Endothelial cell of umbilical vein (primary cell): ENCODE measurements around the gene AKAP13. TPM values are rescaled to one million over a fixed set of nuclear protein-coding genes. Genes with fewer than 3 reads are reported as not detected.

Source experiments
- BruUV-seq: library from RNA; stranded (reverse); fragments of 400-500 nt; replicated peaks from 2 replicates; lab custom pipeline; 2021; lab: Mats Ljungman, UMichigan
- CTCF ChIA-PET: fragments of 300-600, 350-600 bp; sonication (Branson Sonifier 250); formaldehyde crosslinking; loops from one replicate; lab custom pipeline; 2021; ENCODE audit warnings: antibody characterized with exemption, inconsistent platforms; lab: Charles Lee
- POLR2A ChIA-PET: fragments of 300-600, 350-600 bp; sonication (Branson Sonifier 250); formaldehyde crosslinking; loops from one replicate; lab custom pipeline; 2021; ENCODE audit warnings: antibody characterized with exemption, inconsistent platforms; lab: Charles Lee
- DNase-seq: peaks from one replicate; pipeline ENCODE4 v3.0.0-alpha.2; 2011; ENCODE audit warnings: low read depth, low spot score
- FAIRE-seq: peaks from 2 replicates; lab custom pipeline; 2011; peaks lifted over from hg19 to GRCh38; lab: Jason Lieb, UNC
- H2AFZ ChIP-seq: 2 replicates; pipeline ENCODE4 v1.6.0; 2012; ENCODE audit warnings: low read depth, low read length, control low read depth, inconsistent platforms
- H3K27ac ChIP-seq: 2 replicates; pipeline ENCODE4 v1.5.1; 2011; ENCODE audit warnings: low read depth, mild to moderate bottlenecking, control low read depth, low read length, moderate library complexity; ENCODE audit not compliant: insufficient read depth
- H3K27me3 ChIP-seq, 2 experiments: 2 replicates each; pipeline versions ENCODE4 v1.6.0 to v1.6.1; 2011; ENCODE audit warnings: low read length in 2 of 2, mixed read lengths in 1 of 2; ENCODE audit not compliant: control insufficient read depth in 2 of 2, insufficient read depth in 2 of 2
- H3K36me3 ChIP-seq, 2 experiments: 2 replicates in 1 of 2; 3 replicates in 1 of 2; pipeline ENCODE4 v1.5.1; 2011; ENCODE audit warnings: low read length in 2 of 2, mild to moderate bottlenecking in 1 of 2, moderate library complexity in 1 of 2; ENCODE audit not compliant: control insufficient read depth in 2 of 2, insufficient read depth in 2 of 2; ENCODE audit errors: extremely low read depth in 1 of 2
- H3K4me1 ChIP-seq: 3 replicates; pipeline ENCODE4 v1.5.1; 2011; ENCODE audit warnings: mild to moderate bottlenecking, low read length; ENCODE audit not compliant: control insufficient read depth, insufficient read depth; ENCODE audit errors: extremely low read depth
- H3K4me2 ChIP-seq: 2 replicates; pipeline ENCODE4 v1.6.1; 2011; ENCODE audit warnings: low read length, control low read depth, mixed read lengths; ENCODE audit not compliant: insufficient read depth
- H3K4me3 ChIP-seq, 3 experiments: fragments of 200-600 bp in 1 of 3; sonication (generic), shearing (Covaris generic) in 1 of 3; replicated peaks in 1 of 3; 2 replicates each; pipeline ENCODE4 v1.5.1; 2011 to 2016; ENCODE audit warnings: control low read depth in 3 of 3, low read length in 3 of 3, mild to moderate bottlenecking in 2 of 3, inconsistent platforms in 1 of 3, low read depth in 1 of 3, moderate library complexity in 1 of 3; ENCODE audit not compliant: insufficient read depth in 1 of 3
- H3K79me2 ChIP-seq: 2 replicates; pipeline ENCODE4 v1.6.0; 2012; ENCODE audit warnings: low read length, inconsistent platforms; ENCODE audit not compliant: control insufficient read depth, insufficient read depth
- H3K9ac ChIP-seq: replicated peaks from 2 replicates; pipeline ENCODE3; 2011; ENCODE audit warnings: low read length, control low read depth; ENCODE audit not compliant: insufficient read depth; ENCODE audit errors: extremely low read depth
- H3K9me1 ChIP-seq: replicated peaks from 3 replicates; pipeline ENCODE4 v1.6.0; 2011; ENCODE audit warnings: mild to moderate bottlenecking, low read length; ENCODE audit not compliant: control insufficient read depth, insufficient read depth; ENCODE audit errors: extremely low read depth
- H3K9me3 ChIP-seq: replicated peaks from 2 replicates; pipeline ENCODE4 v1.5.1; 2012; ENCODE audit warnings: low read length, inconsistent platforms; ENCODE audit not compliant: control insufficient read depth, insufficient read depth
- H4K20me1 ChIP-seq: replicated peaks from 2 replicates; pipeline ENCODE3; 2011; ENCODE audit warnings: mild to moderate bottlenecking, low read length; ENCODE audit not compliant: control insufficient read depth, insufficient read depth; ENCODE audit errors: extremely low read depth
- EZH2 ChIP-seq: IDR thresholded peaks from 2 replicates; pipeline ENCODE4 v1.6.1; 2012; ENCODE audit warnings: borderline replicate concordance, low read depth, mild to moderate bottlenecking, moderate library complexity, low read length, inconsistent platforms; ENCODE audit not compliant: severe bottlenecking
- FOS ChIP-seq: IDR thresholded peaks from 2 replicates; pipeline ENCODE4 v1.6.1; 2011; ENCODE audit warnings: mild to moderate bottlenecking, low read length, moderate library complexity, borderline replicate concordance; ENCODE audit not compliant: insufficient read depth
- GATA2 ChIP-seq: IDR thresholded peaks from 2 replicates; pipeline ENCODE4 v1.7.0; 2011; ENCODE audit warnings: low read depth, mild to moderate bottlenecking, moderate library complexity, mixed read lengths, low read length; ENCODE audit not compliant: insufficient read length, insufficient read depth
- JUN ChIP-seq: IDR thresholded peaks from 2 replicates; pipeline ENCODE4 v1.6.1; 2011; ENCODE audit warnings: borderline replicate concordance, low read depth; ENCODE audit not compliant: insufficient read length, insufficient read depth
- MYC ChIP-seq: IDR thresholded peaks from one replicate; pipeline ENCODE4 v1.6.1; 2011; ENCODE audit warnings: mild to moderate bottlenecking, low read depth, low read length
- POLR2A ChIP-seq: IDR thresholded peaks from 2 replicates; pipeline ENCODE4 v1.6.1; 2012; ENCODE audit warnings: low read depth, mild to moderate bottlenecking, control low read depth, low read length
- POLR2AphosphoS5 ChIP-seq: IDR thresholded peaks from 2 replicates; pipeline ENCODE4 v1.6.1; 2012; ENCODE audit warnings: low read depth, mild to moderate bottlenecking, control low read depth, low read length, moderate library complexity; ENCODE audit not compliant: insufficient read depth
- dilution Hi-C: fragments of 300-500 bp; cut with MboI; formaldehyde crosslinking; loops from one replicate; pipeline ENCODE4 v1.15.0; 2019; ENCODE audit warnings: low sequenced_read_pairs; ENCODE audit not compliant: extremely low pct_ligation_motif_present
- intact Hi-C: fragments of 100-400 bp; cut with micrococcal nuclease; formaldehyde crosslinking; loops from one replicate; pipeline ENCODE4 v1.10.0; 2022
- polyA plus RNA-seq, 4 experiments: library from polyadenylated mRNA; depleted of rRNA in 3 of 4; stranded (reverse) in 3 of 4; unstranded in 1 of 4; fragments of >200 nt; gene quantifications; 2 replicates each; pipeline versions ENCODE4 v1.2.1 to v1.2.3, GENCODE V29; 2011 to 2012; ENCODE audit warnings: missing spikeins in 1 of 4
- total RNA-seq: library from RNA; stranded (reverse); gene quantifications from 2 replicates; pipeline ENCODE4 v1.2.3, GENCODE V29; 2021
- TF ChIP-seq, protein P1 (sequence below): IDR thresholded peaks from 2 replicates; pipeline ENCODE4 v1.6.1; 2011; ENCODE audit not compliant: insufficient read depth, insufficient read length
- TF ChIP-seq, protein P2 (sequence below), 2 donors: IDR thresholded peaks; 1 replicate in 1 of 2; 2 replicates in 1 of 2; pipeline ENCODE4 v1.5.1; 2011; ENCODE audit warnings: low read length in 2 of 2, mild to moderate bottlenecking in 2 of 2, moderate library complexity in 2 of 2, control low read depth in 1 of 2, inconsistent platforms in 1 of 2, low read depth in 1 of 2; ENCODE audit not compliant: insufficient read depth in 1 of 2; ENCODE audit errors: extremely low read depth in 1 of 2

Gene AKAP13
- total and polyA plus RNA-seq, 2 donors (not counting 3 experiments of a cell fraction or from before 2014, with no cell fraction given): 22.8 to 87.8 TPM

DNA sequence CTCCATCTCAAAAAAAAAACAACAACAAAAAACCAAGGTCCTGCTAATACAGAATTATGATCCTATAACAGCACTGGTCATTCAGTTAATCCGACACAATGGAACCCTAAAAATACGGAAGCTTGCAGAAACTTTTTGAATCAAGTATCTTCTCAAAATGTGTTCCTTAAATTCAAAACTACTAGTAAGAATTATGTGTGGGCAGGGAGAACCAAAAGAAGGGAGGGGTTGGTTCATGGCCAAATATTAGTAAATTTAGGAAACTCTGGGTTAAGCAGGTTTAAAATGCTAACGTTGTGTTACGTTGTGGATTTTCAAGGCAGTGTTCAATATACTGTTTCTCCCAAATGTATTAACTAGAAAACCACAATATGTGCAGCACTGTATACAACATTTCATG lies 298.8 kb downstream of the AKAP13 start:
- Histone ChIP-seq H3K79me2 (no peaks in the 10 kb centered on the region), H2AFZ (no peak overlapping the region), H3K9me1 (no peaks in the 10 kb centered on the region), H3K27ac (no peak overlapping the region), H3K4me2 (no peak overlapping the region), H3K36me3 (peaks cover 0 to 3% of the 10 kb centered on the region in 2 experiments), H4K20me1 (no peaks in the 10 kb centered on the region), H3K9me3 (no peaks in the 10 kb centered on the region), H3K4me3 (no peak overlapping the region), H3K4me1 (no peaks in the 10 kb centered on the region), H3K9ac (no peak overlapping the region), H3K27me3 (no peaks in the 10 kb centered on the region)
- ChIA-PET POLR2A (no interaction called here), CTCF (no interaction called here)
- dilution Hi-C loops: no loop called here
- TF ChIP-seq, protein P1, sequence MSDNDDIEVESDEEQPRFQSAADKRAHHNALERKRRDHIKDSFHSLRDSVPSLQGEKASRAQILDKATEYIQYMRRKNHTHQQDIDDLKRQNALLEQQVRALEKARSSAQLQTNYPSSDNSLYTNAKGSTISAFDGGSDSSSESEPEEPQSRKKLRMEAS: no peak
- no peak for TF ChIP-seq JUN
- no peak for TF ChIP-seq EZH2
- no peak for TF ChIP-seq POLR2AphosphoS5
- intact Hi-C loops: no loop called here
- DNase-seq (no peak), FAIRE-seq (no peak)
- BruUV-seq: no TSS peak

DNA sequence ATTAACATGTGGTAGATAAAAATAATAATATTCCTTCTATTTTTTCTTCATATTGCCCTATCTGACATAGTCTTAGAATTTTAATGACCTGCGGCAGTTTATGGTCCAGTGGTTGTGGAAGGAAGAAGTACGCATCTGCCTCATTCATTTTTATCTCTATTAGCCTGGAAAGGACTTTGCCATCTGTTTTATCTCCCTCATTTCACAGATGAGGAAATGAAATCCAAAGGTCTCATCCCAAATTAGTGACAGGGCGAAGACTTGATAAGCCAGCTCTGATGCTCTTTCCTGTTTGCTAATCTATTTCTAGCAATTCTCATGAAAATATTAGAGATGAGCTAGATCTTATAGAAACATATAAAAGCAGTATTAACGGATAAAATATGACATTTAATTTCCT lies 301.0 kb downstream of the AKAP13 start:
- Histone ChIP-seq H3K9me1 (no peaks in the 10 kb centered on the region), H3K4me3 (no peak overlapping the region), H3K27ac (no peak overlapping the region), H3K27me3 (no peaks in the 10 kb centered on the region), H4K20me1 (no peaks in the 10 kb centered on the region), H3K36me3 (peaks cover 5 to 6% of the 10 kb centered on the region in 2 experiments), H3K9ac (no peak overlapping the region), H3K4me2 (no peak overlapping the region), H3K4me1 (no peaks in the 10 kb centered on the region), H3K79me2 (no peaks in the 10 kb centered on the region), H3K9me3 (no peaks in the 10 kb centered on the region), H2AFZ (no peak overlapping the region)
- no peak for DNase-seq
- BruUV-seq: no TSS peak
- dilution Hi-C loops: no loop called here
- intact Hi-C loops: no loop called here
- no peak for FAIRE-seq
- TF ChIP-seq POLR2A: no peak
- no peak for TF ChIP-seq JUN
- TF ChIP-seq GATA2: no peak
- TF ChIP-seq, protein P2, sequence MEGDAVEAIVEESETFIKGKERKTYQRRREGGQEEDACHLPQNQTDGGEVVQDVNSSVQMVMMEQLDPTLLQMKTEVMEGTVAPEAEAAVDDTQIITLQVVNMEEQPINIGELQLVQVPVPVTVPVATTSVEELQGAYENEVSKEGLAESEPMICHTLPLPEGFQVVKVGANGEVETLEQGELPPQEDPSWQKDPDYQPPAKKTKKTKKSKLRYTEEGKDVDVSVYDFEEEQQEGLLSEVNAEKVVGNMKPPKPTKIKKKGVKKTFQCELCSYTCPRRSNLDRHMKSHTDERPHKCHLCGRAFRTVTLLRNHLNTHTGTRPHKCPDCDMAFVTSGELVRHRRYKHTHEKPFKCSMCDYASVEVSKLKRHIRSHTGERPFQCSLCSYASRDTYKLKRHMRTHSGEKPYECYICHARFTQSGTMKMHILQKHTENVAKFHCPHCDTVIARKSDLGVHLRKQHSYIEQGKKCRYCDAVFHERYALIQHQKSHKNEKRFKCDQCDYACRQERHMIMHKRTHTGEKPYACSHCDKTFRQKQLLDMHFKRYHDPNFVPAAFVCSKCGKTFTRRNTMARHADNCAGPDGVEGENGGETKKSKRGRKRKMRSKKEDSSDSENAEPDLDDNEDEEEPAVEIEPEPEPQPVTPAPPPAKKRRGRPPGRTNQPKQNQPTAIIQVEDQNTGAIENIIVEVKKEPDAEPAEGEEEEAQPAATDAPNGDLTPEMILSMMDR (IDR thresholded peaks at IDR 0.05; ENCODE audit: extremely low read depth in 1 of 2, insufficient read depth in 1 of 2, low read depth in 1 of 2, low read length in 2 of 2): no peak
- no peak for TF ChIP-seq FOS
- TF ChIP-seq EZH2: no peak
- TF ChIP-seq POLR2AphosphoS5: no peak
- TF ChIP-seq, protein P1: no peak
- TF ChIP-seq MYC: no peak
- ChIA-PET POLR2A (no interaction called here), CTCF (interaction anchor here (1.2 to 1.6 kb wide), 2 partner anchors 89 to 96 kb away, joined by 3 to 6 read pairs; no protein-coding TSS in a partner anchor)
